GM21381 (cell line): ENCODE measurements around the gene KIRREL3.

Experiments
- ATAC-seq: cut with Tn5 transposase; IDR thresholded peaks from one replicate; pipeline ENCODE4 v1.9.1; 2021; ENCODE audit warnings: mild to moderate bottlenecking, moderate library complexity; ENCODE audit not compliant: unreplicated experiment

The KIRREL3 gene

GRCh38 chr11:126416542-126417090 is 584.0 kb downstream of the KIRREL3 start:
- ATAC-seq, result peak; percentile 83

DNA sequence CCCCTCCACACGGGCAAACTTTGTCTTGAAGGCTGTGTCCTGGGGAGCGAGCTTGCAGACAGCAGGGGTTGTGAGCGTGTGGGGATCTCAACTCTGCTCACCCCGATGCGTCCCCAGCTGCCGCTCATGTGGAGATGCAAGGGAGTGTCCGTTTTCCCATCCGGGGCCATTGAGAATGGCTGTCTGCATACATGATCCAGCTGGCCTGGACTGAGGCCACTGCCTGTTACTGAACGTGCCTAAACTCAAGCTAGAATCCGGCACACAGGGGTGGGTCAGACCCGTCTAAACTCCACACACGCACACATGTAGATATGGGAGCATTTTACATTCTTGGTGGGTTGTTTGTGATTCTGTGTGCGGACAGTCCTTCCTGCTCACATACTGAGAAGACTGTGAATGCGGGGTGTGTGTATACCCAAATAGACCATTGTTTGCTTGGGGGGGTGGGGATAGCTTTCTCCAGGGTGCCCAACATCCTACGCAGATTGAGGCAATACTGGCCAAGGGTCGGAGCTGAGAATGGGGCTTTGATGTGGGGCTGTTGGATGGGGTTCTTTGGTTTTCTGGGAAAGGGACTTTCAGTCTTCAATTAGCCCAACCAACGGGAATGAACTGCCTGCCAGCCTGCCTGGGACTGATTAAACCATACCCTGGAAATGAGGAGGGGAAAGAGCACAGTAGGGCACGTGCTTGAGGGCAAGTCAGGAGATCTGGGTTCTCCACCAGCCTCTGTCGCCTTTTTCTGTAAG is 584.7 kb downstream of the KIRREL3 start:
- ATAC-seq, result no peak

- no peak for ATAC-seq
Measured at GRCh38 chr11:126415128-126415527, 585.4 kb downstream of the KIRREL3 start.

DNA sequence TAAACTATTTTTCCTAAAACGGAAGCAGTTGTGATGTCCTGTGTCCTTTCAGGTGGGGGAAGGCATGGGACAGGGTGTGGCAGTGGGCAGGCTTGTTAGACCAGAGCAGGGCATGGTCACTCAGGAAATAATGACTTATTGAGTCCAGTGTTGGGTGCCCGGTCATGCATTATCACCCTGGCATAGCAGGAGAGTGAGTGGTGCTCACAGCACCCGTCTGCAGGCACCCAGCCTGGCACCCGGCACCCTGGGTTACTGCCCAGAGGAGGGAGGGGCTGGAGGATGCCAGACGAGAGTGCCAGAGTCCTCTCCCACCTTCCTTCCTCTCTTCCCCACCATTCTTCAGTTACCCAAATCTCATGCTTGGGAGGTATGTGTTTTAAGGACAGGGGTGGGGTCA is 586.0 kb downstream of the KIRREL3 start:
- ATAC-seq, result no peak

DNA sequence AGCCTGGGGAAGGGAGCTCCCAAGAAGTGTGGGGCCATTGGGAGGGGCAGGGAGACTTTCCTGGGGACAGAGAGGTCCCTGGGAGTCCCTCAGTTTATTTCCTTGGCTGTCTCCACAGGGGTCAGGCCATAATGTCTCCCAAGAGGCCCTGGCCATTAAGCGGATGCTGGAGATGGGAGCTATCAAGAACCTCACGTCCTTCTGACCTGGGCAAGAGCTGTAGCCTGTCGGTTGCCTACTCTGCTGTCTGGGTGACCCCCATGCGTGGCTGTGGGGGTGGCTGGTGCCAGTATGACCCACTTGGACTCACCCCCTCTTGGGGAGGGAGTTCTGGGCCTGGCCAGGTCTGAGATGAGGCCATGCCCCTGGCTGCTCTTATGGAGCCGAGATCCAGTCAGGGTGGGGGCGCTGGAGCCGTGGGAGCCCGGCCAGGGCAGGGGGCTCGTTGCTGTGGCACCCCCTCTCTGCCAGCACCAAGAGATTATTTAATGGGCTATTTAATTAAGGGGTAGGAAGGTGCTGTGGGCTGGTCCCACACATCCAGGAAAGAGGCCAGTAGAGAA is 586.6 kb downstream of the KIRREL3 start:
- ATAC-seq, result no peak

DNA sequence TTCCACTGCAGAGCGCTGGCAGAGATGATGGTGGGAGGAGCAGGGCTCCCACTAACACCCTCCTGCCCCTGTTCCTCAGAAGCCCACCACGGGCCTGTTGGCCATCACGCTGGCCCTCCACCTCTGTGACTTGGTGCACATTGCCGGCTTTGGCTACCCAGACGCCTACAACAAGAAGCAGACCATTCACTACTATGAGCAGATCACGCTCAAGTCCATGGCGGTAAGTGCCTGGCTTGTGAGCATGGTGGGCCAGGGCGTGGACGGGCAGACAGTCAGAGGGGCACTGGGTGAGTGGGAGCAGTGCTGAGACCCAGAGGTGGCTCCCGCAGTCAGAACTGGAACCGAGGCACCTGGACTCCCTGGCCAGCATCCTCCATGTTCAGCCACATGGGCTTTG is 587.1 kb downstream of the KIRREL3 start:
- ATAC-seq, result no peak

- no peak for ATAC-seq
Measured at GRCh38 chr11:126411971-126412381, 588.6 kb downstream of the KIRREL3 start.

GRCh38 chr11:126410649-126411048 is 589.9 kb downstream of the KIRREL3 start:
- ATAC-seq, result no peak

DNA sequence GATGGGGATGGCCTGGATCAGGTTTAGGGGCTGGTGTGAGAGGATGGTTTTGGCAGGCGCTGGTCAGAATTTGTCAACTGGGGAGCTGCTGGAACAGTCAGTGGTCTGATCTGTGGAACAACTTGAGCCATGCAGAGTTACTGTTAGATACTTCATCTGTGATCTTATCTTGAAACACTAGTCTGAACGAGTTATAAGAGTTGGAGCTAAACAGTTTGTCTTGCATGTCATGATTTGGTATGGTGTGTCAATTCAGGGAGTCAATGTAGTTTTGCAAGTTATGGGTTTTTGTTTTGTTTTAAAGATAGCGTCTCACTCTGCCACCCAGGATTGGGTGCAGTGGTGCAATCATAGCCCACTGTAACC is 591.0 kb downstream of the KIRREL3 start:
- ATAC-seq, result no peak

- no peak for ATAC-seq
Measured at GRCh38 chr11:126408901-126409619, 591.5 kb downstream of the KIRREL3 start.

- ATAC-seq, result no peak
Measured at GRCh38 chr11:126408496-126408895, 592.1 kb downstream of the KIRREL3 start.

- ATAC-seq, result no peak
Measured at GRCh38 chr11:126407682-126408288, 592.8 kb downstream of the KIRREL3 start.

- ATAC-seq, result no peak
Measured at GRCh38 chr11:126407101-126407521, 593.5 kb downstream of the KIRREL3 start.

DNA sequence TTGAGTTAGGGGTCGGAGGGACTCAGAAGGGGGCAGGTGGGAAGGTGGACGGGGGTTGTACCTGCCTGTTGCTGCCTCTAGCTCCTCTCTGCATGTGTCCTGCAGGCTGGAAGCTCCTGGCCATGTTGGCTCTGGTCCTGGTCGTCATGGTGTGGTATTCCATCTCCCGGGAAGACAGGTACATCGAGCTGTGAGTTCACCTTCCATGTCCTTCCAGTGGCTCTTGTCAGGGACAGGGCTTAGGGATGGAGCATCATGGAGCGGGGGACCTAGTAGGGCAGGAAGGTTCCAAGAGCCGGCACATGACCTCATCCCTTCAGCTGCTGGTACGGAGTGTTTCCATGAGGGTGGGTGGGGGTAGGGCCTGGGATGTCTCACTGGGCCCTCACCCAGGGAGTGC is 594.2 kb downstream of the KIRREL3 start:
- ATAC-seq, result no peak

DNA sequence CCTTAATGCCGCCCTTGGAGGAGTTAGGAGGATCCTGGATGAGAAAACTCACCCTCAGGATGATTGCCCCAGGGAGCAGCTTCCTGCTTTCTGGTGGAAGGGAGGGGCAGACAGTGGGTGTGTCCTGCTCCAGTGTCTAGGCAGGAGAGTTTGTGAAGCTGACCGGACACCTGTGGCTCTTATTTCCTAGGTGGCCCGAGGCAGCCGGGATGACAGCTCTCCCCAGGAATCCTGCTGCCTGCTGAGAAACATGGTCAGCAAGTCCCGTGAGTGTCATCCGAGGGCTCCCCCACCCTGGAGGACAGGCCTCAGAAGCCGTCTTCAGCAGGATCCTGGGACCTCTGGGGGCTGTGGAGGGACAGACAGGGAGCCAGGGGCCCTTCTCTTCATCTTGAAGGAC is 594.7 kb downstream of the KIRREL3 start:
- no peak for ATAC-seq

- ATAC-seq, result no peak
Measured at GRCh38 chr11:126405374-126405773, 595.2 kb downstream of the KIRREL3 start.

DNA sequence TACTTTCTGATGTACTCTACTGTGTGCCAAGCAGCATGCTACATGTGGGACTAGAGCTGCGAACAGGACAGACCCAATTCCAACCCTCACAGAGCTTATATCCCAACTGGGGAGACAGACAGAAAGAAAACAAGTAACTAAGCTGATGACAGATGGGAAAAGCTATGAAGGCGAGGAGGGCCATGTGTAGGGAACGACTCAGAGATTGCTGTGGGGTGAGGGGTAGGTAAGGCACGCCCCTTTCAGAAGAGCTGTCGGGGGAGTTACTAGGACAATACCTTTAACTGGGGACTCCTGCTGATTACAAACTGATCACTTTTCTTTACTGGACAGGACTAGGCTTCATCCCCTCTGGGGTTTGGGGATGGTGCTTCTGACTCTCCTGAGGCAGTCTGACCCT is 596.2 kb downstream of the KIRREL3 start:
- no peak for ATAC-seq

GRCh38 chr11:126403658-126404057 is 596.9 kb downstream of the KIRREL3 start:
- peak; percentile 98 for ATAC-seq

DNA sequence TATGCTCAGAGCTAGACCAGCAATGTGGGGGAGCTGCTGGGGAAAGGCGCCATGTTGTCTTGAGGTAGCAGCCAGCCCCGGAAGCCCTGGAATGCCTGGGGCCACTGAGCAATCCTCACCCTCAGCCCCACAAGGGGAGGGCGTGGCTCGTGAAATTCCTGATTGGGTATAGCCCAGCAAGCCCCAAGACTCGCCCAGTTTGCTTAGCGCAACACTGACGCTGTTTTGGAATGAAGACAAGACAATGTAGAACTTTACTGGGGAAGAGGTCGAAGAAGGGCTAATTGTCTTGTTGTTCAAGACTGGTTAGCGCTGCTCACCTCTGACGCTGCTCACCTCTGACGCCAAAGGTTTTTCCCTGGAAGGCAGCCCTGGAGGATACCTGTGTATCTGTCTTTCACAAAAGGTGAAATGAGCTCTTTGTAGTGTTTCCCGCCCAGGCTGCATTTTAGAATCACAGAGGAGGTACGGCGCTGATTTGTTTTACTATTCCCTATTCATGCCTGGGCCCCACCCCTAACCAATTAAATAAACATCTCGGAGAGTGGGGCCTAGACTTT is 597.5 kb downstream of the KIRREL3 start:
- ATAC-seq, result no peak

DNA sequence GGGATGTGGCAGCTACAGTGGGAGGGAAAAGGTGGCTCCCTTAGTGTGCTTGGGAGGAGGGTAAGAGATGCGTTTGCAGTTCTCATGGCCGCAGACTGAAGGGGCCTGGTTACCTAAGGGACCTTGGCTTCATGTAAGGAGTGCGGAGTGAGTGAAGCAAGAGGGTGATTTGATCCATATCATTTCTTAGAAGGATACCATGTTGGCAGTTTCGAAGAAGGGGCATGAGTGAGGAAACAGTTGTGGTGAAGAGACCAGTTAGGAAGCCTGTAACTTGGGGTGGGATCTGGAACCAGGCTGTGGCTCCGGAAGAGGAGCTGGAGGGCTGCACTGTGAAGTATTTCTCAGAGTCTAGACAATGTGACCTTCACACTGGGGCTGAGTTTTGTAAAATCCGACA is 600.1 kb downstream of the KIRREL3 start:
- ATAC-seq, result no peak

DNA sequence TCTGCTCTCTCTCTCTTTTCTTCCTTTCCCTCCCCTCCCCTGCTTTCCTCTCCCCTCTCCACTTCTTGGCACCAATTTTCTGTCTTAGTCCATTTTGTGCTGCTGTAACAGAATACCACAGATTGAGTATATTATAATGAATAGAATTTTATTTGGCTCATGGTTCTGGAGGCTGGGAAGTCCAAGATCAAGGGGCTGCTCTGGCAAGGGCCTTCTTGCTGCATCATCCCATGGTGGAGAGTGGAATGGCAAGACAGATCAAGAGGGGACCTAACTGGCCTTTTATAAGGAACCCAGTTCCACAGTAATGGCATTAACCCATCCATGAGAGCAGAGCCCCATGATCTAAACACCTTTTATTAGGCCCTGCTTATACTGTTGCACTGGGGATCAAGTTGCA is 600.6 kb downstream of the KIRREL3 start:
- no peak for ATAC-seq
